GM18502 (cell line): Measurements from ENCODE around the gene MED17.
A peak's percentile ranks its signal among the peaks of the same experiment; 100 is the strongest.
"Not testable (repeated sequence)": the region's sequence is repeated elsewhere in the genome, so short reads cannot be mapped to it uniquely, and the experiment has no call there.

ENCODE experiments used
- ATAC-seq: cut with Tn5 transposase; IDR thresholded peaks from one replicate; pipeline ENCODE4 v1.9.1; 2021; ENCODE audit warnings: mild to moderate bottlenecking; ENCODE audit not compliant: unreplicated experiment, poor library complexity

MED17 gene

GRCh38 chr11:93756748-93757147, 27.3 kb upstream of the MED17 start:
- ATAC-seq, result no peak

GRCh38 chr11:93757301-93757700, 26.8 kb upstream of the MED17 start:
- no peak for ATAC-seq

- ATAC-seq, result no peak
These were observed 25.9 kb upstream of the MED17 start for GRCh38 chr11:93757924-93758865.

GRCh38 chr11:93759123-93759522, 25.0 kb upstream of the MED17 start:
- not testable (repeated sequence) for ATAC-seq

GRCh38 chr11:93761910-93762309, 22.2 kb upstream of the MED17 start:
- ATAC-seq, result no peak

GRCh38 chr11:93765551-93765950, 18.5 kb upstream of the MED17 start:
- no peak for ATAC-seq

- no peak for ATAC-seq
These were observed 17.6 kb upstream of the MED17 start for GRCh38 chr11:93766504-93766903.

- ATAC-seq, result no peak
These were observed 17.1 kb upstream of the MED17 start for GRCh38 chr11:93767018-93767417.

- no peak for ATAC-seq
These were observed 13.9 kb upstream of the MED17 start for GRCh38 chr11:93770160-93770559.

GRCh38 chr11:93772123-93772522, 12.0 kb upstream of the MED17 start:
- ATAC-seq, result no peak

- ATAC-seq, result no peak
These were observed 11.0 kb upstream of the MED17 start for GRCh38 chr11:93773045-93773477.

- ATAC-seq, result no peak
These were observed 10.4 kb upstream of the MED17 start for GRCh38 chr11:93773601-93774200.

GRCh38 chr11:93774560-93774959, 9.5 kb upstream of the MED17 start:
- not testable (repeated sequence) for ATAC-seq

- no peak for ATAC-seq
These were observed 8.8 kb upstream of the MED17 start for GRCh38 chr11:93775289-93775688.

GRCh38 chr11:93783362-93783761, 720 bp upstream of the MED17 start:
- no peak for ATAC-seq

- peak; percentile 67 for ATAC-seq
These were observed 327 bp upstream of the MED17 start for GRCh38 chr11:93783765-93784144.

- peak; percentile 38 for ATAC-seq
These were observed 866 bp downstream of the MED17 start for GRCh38 chr11:93784935-93785360.

GRCh38 chr11:93791493-93791892, 7.4 kb downstream of the MED17 start:
- ATAC-seq, result no peak

GRCh38 chr11:93796441-93797231, 12.6 kb downstream of the MED17 start:
- ATAC-seq, result no peak

GRCh38 chr11:93801366-93801765, 17.3 kb downstream of the MED17 start:
- ATAC-seq, result no peak

GRCh38 chr11:93804879-93805278, 20.8 kb downstream of the MED17 start:
- no peak for ATAC-seq
